Keratinocyte (primary cell): ENCODE results near the gene MYRIP. TPM values are rescaled to one million over a fixed set of nuclear protein-coding genes. Genes with fewer than 3 reads are reported as not detected.

ENCODE experiments used
- DNase-seq: peaks from one replicate; pipeline ENCODE4 v3.0.0-alpha.2; 2011; ENCODE audit warnings: low read depth, missing footprints, low spot score
- FAIRE-seq: peaks from 2 replicates; lab custom pipeline; 2011; peaks lifted over from hg19 to GRCh38; lab: Jason Lieb, UNC
- H2AFZ ChIP-seq: 2 replicates; pipeline ENCODE4 v1.6.0; 2012; ENCODE audit warnings: low read length, control low read depth, inconsistent platforms; ENCODE audit not compliant: control insufficient read depth
- H3K27ac ChIP-seq: 2 replicates; pipeline ENCODE4 v1.5.1; 2011; ENCODE audit warnings: low read length; ENCODE audit not compliant: control insufficient read depth, insufficient read depth
- H3K27me3 ChIP-seq: 3 replicates; pipeline ENCODE4 v1.6.0; 2011; ENCODE audit warnings: low read length; ENCODE audit not compliant: control insufficient read depth, insufficient read depth; ENCODE audit errors: extremely low read depth
- H3K36me3 ChIP-seq, 2 experiments: 2 replicates in 1 of 2; 3 replicates in 1 of 2; pipeline ENCODE4 v1.5.1; 2011; ENCODE audit warnings: low read length in 2 of 2, mild to moderate bottlenecking in 1 of 2; ENCODE audit not compliant: control insufficient read depth in 2 of 2, insufficient read depth in 2 of 2; ENCODE audit errors: extremely low read depth in 1 of 2
- H3K4me1 ChIP-seq: 3 replicates; pipeline ENCODE4 v1.5.1; 2011; ENCODE audit warnings: low read length; ENCODE audit not compliant: control insufficient read depth, insufficient read depth; ENCODE audit errors: extremely low read depth
- H3K4me2 ChIP-seq: 3 replicates; pipeline ENCODE4 v1.6.0; 2011; ENCODE audit warnings: low read depth, low read length; ENCODE audit not compliant: control insufficient read depth, insufficient read depth; ENCODE audit errors: extremely low read depth
- H3K4me3 ChIP-seq, 3 experiments: fragments of 200-600 bp in 1 of 3; sonication (generic) in 1 of 3; 2 replicates in 2 of 3; 3 replicates in 1 of 3; pipeline ENCODE4 v1.5.1; 2011 to 2016; ENCODE audit warnings: low read length in 3 of 3, mild to moderate bottlenecking in 3 of 3, control low read depth in 2 of 3, inconsistent platforms in 1 of 3, low read depth in 1 of 3, mixed read lengths in 1 of 3, mixed run types in 1 of 3, moderate library complexity in 1 of 3; ENCODE audit not compliant: control insufficient read depth in 2 of 3, insufficient read depth in 2 of 3; ENCODE audit errors: extremely low read depth in 1 of 3
- H3K79me2 ChIP-seq: 2 replicates; pipeline ENCODE4 v1.6.0; 2012; ENCODE audit warnings: low read length; ENCODE audit not compliant: control insufficient read depth, insufficient read depth
- H3K9ac ChIP-seq: 3 replicates; pipeline ENCODE4 v1.6.0; 2011; ENCODE audit warnings: low read length; ENCODE audit not compliant: control insufficient read depth, insufficient read depth; ENCODE audit errors: extremely low read depth
- H3K9me1 ChIP-seq: 3 replicates; pipeline ENCODE4 v1.6.0; 2011; ENCODE audit warnings: low read length; ENCODE audit not compliant: control insufficient read depth, insufficient read depth; ENCODE audit errors: extremely low read depth
- H3K9me3 ChIP-seq: 2 replicates; pipeline ENCODE4 v1.5.1; 2012; ENCODE audit warnings: low read depth, low read length; ENCODE audit not compliant: control insufficient read depth
- H4K20me1 ChIP-seq: 3 replicates; pipeline ENCODE4 v1.6.0; 2011; ENCODE audit warnings: low read length; ENCODE audit not compliant: control insufficient read depth, insufficient read depth; ENCODE audit errors: extremely low read depth
- EZH2 ChIP-seq: IDR thresholded peaks from one replicate; pipeline ENCODE4 v1.6.1; 2012; ENCODE audit warnings: inconsistent platforms, mild to moderate bottlenecking, low read length, moderate library complexity
- dilution Hi-C: fragments of 300-500 bp; cut with MboI; formaldehyde crosslinking; loops from one replicate; pipeline ENCODE4 v1.7.0; 2020; ENCODE audit warnings: low sequenced_read_pairs; ENCODE audit not compliant: extremely low pct_ligation_motif_present
- polyA plus RNA-seq, 5 experiments: library from polyadenylated mRNA; depleted of rRNA in 3 of 5; stranded (reverse) in 3 of 5; stranded (forward) in 1 of 5; unstranded in 1 of 5; fragments of >200 nt; gene quantifications; 1 replicate in 1 of 5; 2 replicates in 3 of 5; 3 replicates in 1 of 5; pipeline versions ENCODE4 v1.2.1 to v1.2.3, GENCODE V29; 2011 to 2012; ENCODE audit warnings: missing spikeins in 2 of 5, low read depth in 1 of 5, low replicate concordance in 1 of 5
- TF ChIP-seq, protein P1 (sequence below), 3 experiments: IDR thresholded peaks in 1 of 3; conservative IDR thresholded peaks in 1 of 3; optimal IDR thresholded peaks in 1 of 3; 2 replicates in 2 of 3; 3 replicates in 1 of 3; pipeline versions ENCODE3 to v1.5.1; 2011; ENCODE audit warnings: low read length in 3 of 3, mild to moderate bottlenecking in 3 of 3, moderate library complexity in 2 of 3, control low read depth in 1 of 3, inconsistent platforms in 1 of 3; ENCODE audit not compliant: insufficient read depth in 2 of 3; ENCODE audit errors: extremely low read depth in 1 of 3

The MYRIP gene
- polyA plus RNA-seq, 1 donor (not counting 4 experiments of a cell fraction or from before 2014, with no cell fraction given) = 0.01 TPM

DNA sequence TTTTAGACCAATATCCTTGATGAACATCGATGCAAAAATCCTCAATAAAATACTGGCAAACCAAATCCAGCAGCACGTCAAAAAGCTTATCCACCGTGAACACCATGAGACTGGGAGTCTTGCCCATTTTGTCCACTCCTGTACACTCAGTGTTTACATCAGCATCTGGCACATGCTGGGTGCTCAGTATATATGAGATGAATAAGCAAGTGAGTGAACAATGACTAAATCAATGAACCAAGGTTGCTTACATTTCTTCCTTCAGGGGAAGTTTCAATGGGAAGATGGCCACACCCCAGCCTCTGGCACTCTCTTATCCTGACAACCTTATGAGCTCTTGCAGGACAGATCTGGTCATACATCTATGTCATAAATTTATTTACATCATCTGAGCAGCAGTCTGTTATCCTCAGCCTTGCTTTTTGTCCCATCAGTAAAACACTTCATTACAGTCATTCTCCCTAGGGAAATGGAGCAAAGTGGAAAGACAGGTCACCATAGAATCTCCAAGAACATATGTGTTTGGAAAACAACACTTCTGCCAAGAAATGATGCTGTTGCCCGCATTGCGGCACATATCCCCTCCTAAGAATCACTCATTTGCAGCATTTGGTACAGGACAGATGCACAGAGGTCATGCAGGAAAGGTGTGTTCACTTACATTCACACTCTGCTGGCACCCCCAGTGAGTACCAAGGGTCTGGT is 328.3 kb downstream of the MYRIP start:
- FAIRE-seq (peak; percentile 63), DNase-seq (peak; percentile 61)
- TF ChIP-seq, protein P1, sequence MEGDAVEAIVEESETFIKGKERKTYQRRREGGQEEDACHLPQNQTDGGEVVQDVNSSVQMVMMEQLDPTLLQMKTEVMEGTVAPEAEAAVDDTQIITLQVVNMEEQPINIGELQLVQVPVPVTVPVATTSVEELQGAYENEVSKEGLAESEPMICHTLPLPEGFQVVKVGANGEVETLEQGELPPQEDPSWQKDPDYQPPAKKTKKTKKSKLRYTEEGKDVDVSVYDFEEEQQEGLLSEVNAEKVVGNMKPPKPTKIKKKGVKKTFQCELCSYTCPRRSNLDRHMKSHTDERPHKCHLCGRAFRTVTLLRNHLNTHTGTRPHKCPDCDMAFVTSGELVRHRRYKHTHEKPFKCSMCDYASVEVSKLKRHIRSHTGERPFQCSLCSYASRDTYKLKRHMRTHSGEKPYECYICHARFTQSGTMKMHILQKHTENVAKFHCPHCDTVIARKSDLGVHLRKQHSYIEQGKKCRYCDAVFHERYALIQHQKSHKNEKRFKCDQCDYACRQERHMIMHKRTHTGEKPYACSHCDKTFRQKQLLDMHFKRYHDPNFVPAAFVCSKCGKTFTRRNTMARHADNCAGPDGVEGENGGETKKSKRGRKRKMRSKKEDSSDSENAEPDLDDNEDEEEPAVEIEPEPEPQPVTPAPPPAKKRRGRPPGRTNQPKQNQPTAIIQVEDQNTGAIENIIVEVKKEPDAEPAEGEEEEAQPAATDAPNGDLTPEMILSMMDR (optimal IDR thresholded peaks at IDR 0.05 in 1 of 3, IDR thresholded peaks at IDR 0.05 in 1 of 3, conservative IDR thresholded peaks at IDR 0.05 in 1 of 3; ENCODE audit: extremely low read depth in 1 of 3, insufficient read depth in 2 of 3, low read length in 3 of 3) = no peak
- TF ChIP-seq EZH2 = no peak
- no peaks in the 10 kb centered on the region for H3K9me3 ChIP-seq
- H3K4me1 ChIP-seq = peaks cover 4% of the 10 kb centered on the region
- no peak overlapping the region for H3K4me2 ChIP-seq
- no peaks in the 10 kb centered on the region for H3K79me2 ChIP-seq
- no peak overlapping the region for H3K9ac ChIP-seq
- H2AFZ ChIP-seq = no peak overlapping the region
- no peaks in the 10 kb centered on the region for H3K9me1 ChIP-seq
- H3K4me3 ChIP-seq = no peak overlapping the region
- H3K36me3 ChIP-seq = no peaks in the 10 kb centered on the region
- H3K27me3 ChIP-seq = no peaks in the 10 kb centered on the region
- no peaks in the 10 kb centered on the region for H4K20me1 ChIP-seq
- dilution Hi-C loops = no loop called here
- no peak overlapping the region for H3K27ac ChIP-seq

- Histone ChIP-seq H4K20me1 (no peaks in the 10 kb centered on the region), H2AFZ (no peak overlapping the region), H3K9me1 (no peaks in the 10 kb centered on the region), H3K4me1 (no peaks in the 10 kb centered on the region), H3K4me3 (no peak overlapping the region), H3K27ac (no peak overlapping the region), H3K9ac (no peak overlapping the region), H3K36me3 (no peaks in the 10 kb centered on the region), H3K27me3 (no peaks in the 10 kb centered on the region), H3K4me2 (no peak overlapping the region), H3K9me3 (no peaks in the 10 kb centered on the region), H3K79me2 (no peaks in the 10 kb centered on the region)
- TF ChIP-seq EZH2 = no peak
- TF ChIP-seq, protein P1 (optimal IDR thresholded peaks at IDR 0.05 in 1 of 3, IDR thresholded peaks at IDR 0.05 in 1 of 3, conservative IDR thresholded peaks at IDR 0.05 in 1 of 3; ENCODE audit: extremely low read depth in 1 of 3, insufficient read depth in 2 of 3, low read length in 3 of 3) = no peak
- FAIRE-seq = no peak
- dilution Hi-C loops = no loop called here
- no peak for DNase-seq
Observed at GRCh38 chr3:40143283-40144090, 334.1 kb downstream of the MYRIP start.
